ENCODE results near the gene CADPS. TPM values are rescaled to one million over a fixed set of nuclear protein-coding genes. Genes with fewer than 3 reads are reported as not detected.

CADPS gene
- polyA plus RNA-seq, 1 donor (not counting 4 experiments of a cell fraction or from before 2014, with no cell fraction given) = not detected

DNA sequence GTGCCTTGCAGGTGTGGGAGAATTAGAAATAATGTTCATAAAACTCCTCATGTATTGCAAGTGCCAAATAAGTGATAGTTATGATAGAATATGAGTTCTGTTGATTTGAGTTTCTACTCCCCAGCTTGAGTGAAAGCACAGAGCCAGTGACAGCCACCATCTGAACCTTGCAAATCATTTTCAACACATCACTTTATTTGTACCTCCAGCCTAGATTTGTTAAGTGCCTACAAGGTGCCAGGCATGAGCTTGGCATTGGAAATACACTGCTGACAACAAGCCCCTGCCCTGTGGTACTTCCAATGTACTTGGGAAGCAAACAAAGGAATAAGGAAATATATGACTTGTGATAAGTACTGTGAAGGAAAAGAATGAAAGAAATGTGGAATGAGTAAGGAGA is 518.9 kb downstream of the CADPS start:
- DNase-seq (ENCODE audit: low read depth, low spot score) = no peak
- Histone ChIP-seq H4K20me1 (ENCODE audit: control insufficient read depth, extremely low read depth, insufficient read depth, low read length) (no peaks in the 10 kb centered on the region), H3K9me3 (ENCODE audit: control insufficient read depth, low read depth, low read length) (no peaks in the 10 kb centered on the region), H3K36me3 (ENCODE audit: control insufficient read depth in 2 of 2, extremely low read depth in 1 of 2, insufficient read depth in 2 of 2, low read length in 2 of 2) (no peaks in the 10 kb centered on the region), H3K4me2 (ENCODE audit: control insufficient read depth, extremely low read depth, insufficient read depth, low read depth, low read length) (no peak overlapping the region), H3K4me3 (ENCODE audit: control insufficient read depth in 2 of 3, extremely low read depth in 1 of 3, insufficient read depth in 2 of 3, low read depth in 1 of 3, low read length in 3 of 3) (no peak overlapping the region), H3K9me1 (ENCODE audit: control insufficient read depth, extremely low read depth, insufficient read depth, low read length) (no peaks in the 10 kb centered on the region), H2AFZ (ENCODE audit: control insufficient read depth, low read length) (no peak overlapping the region), H3K27ac (ENCODE audit: control insufficient read depth, insufficient read depth, low read length) (no peak overlapping the region), H3K27me3 (ENCODE audit: control insufficient read depth, extremely low read depth, insufficient read depth, low read length) (no peaks in the 10 kb centered on the region), H3K79me2 (ENCODE audit: control insufficient read depth, insufficient read depth, low read length) (no peaks in the 10 kb centered on the region), H3K4me1 (ENCODE audit: control insufficient read depth, extremely low read depth, insufficient read depth, low read length) (no peaks in the 10 kb centered on the region), H3K9ac (ENCODE audit: control insufficient read depth, extremely low read depth, insufficient read depth, low read length) (no peak overlapping the region)
- dilution Hi-C loops (cut with MboI; ENCODE audit: extremely low pct_ligation_motif_present, low sequenced_read_pairs) = no loop called here
- no peak for TF ChIP-seq EZH2 (IDR thresholded peaks at IDR 0.05; ENCODE audit: low read length)
- TF ChIP-seq, protein P1, sequence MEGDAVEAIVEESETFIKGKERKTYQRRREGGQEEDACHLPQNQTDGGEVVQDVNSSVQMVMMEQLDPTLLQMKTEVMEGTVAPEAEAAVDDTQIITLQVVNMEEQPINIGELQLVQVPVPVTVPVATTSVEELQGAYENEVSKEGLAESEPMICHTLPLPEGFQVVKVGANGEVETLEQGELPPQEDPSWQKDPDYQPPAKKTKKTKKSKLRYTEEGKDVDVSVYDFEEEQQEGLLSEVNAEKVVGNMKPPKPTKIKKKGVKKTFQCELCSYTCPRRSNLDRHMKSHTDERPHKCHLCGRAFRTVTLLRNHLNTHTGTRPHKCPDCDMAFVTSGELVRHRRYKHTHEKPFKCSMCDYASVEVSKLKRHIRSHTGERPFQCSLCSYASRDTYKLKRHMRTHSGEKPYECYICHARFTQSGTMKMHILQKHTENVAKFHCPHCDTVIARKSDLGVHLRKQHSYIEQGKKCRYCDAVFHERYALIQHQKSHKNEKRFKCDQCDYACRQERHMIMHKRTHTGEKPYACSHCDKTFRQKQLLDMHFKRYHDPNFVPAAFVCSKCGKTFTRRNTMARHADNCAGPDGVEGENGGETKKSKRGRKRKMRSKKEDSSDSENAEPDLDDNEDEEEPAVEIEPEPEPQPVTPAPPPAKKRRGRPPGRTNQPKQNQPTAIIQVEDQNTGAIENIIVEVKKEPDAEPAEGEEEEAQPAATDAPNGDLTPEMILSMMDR (optimal IDR thresholded peaks at IDR 0.05 in 1 of 3, IDR thresholded peaks at IDR 0.05 in 1 of 3, conservative IDR thresholded peaks at IDR 0.05 in 1 of 3; ENCODE audit: extremely low read depth in 1 of 3, insufficient read depth in 2 of 3, low read length in 3 of 3) = no peak
- FAIRE-seq = no peak

DNA sequence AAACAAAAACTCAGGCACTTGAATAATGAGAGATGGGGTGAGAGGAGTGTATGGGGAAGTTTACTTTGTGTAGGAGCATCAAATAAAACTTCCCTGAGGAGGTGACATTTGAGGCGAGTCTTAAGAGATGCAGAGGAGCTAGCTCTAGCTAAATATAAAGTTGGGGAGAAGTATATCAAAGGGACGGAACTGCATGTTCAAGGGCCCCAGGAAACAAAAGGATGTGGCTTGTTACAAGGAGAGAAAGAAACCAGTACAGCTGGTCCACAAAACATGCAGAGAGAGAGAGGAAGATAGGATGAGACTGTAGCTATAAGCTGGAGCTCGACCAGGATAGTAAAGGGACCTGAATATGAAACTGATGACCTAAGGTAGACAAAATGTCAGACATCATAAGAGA is 519.5 kb downstream of the CADPS start:
- Histone ChIP-seq H3K4me1 (ENCODE audit: control insufficient read depth, extremely low read depth, insufficient read depth, low read length) (no peaks in the 10 kb centered on the region), H3K4me2 (ENCODE audit: control insufficient read depth, extremely low read depth, insufficient read depth, low read depth, low read length) (no peak overlapping the region), H3K36me3 (ENCODE audit: control insufficient read depth in 2 of 2, extremely low read depth in 1 of 2, insufficient read depth in 2 of 2, low read length in 2 of 2) (no peaks in the 10 kb centered on the region), H3K27ac (ENCODE audit: control insufficient read depth, insufficient read depth, low read length) (no peak overlapping the region), H3K4me3 (ENCODE audit: control insufficient read depth in 2 of 3, extremely low read depth in 1 of 3, insufficient read depth in 2 of 3, low read depth in 1 of 3, low read length in 3 of 3) (no peak overlapping the region), H3K79me2 (ENCODE audit: control insufficient read depth, insufficient read depth, low read length) (no peaks in the 10 kb centered on the region), H4K20me1 (ENCODE audit: control insufficient read depth, extremely low read depth, insufficient read depth, low read length) (no peaks in the 10 kb centered on the region), H2AFZ (ENCODE audit: control insufficient read depth, low read length) (no peak overlapping the region), H3K9me1 (ENCODE audit: control insufficient read depth, extremely low read depth, insufficient read depth, low read length) (no peaks in the 10 kb centered on the region), H3K9me3 (ENCODE audit: control insufficient read depth, low read depth, low read length) (no peaks in the 10 kb centered on the region), H3K27me3 (ENCODE audit: control insufficient read depth, extremely low read depth, insufficient read depth, low read length) (no peaks in the 10 kb centered on the region), H3K9ac (ENCODE audit: control insufficient read depth, extremely low read depth, insufficient read depth, low read length) (no peak overlapping the region)
- no peak for TF ChIP-seq EZH2 (IDR thresholded peaks at IDR 0.05; ENCODE audit: low read length)
- TF ChIP-seq, protein P1 (optimal IDR thresholded peaks at IDR 0.05 in 1 of 3, IDR thresholded peaks at IDR 0.05 in 1 of 3, conservative IDR thresholded peaks at IDR 0.05 in 1 of 3; ENCODE audit: extremely low read depth in 1 of 3, insufficient read depth in 2 of 3, low read length in 3 of 3) = no peak
- DNase-seq (ENCODE audit: low read depth, low spot score) (no peak), FAIRE-seq (no peak)
- dilution Hi-C loops (cut with MboI; ENCODE audit: extremely low pct_ligation_motif_present, low sequenced_read_pairs) = no loop called here

Small RNA genes within 50 kb of the gene (small RNA-seq; reads per million reads assigned to genes)
- gene RN7SL863P (ENCODE audit: insufficient read length in 3 of 3, low read depth in 3 of 3, low replicate concordance in 1 of 3) (0 reads per million in 3 experiments), gene RNU6-139P (ENCODE audit: insufficient read length in 3 of 3, low read depth in 3 of 3, low replicate concordance in 1 of 3) (0 reads per million in 3 experiments)
